ENCODE data around the gene MPRIP.

DNA sequence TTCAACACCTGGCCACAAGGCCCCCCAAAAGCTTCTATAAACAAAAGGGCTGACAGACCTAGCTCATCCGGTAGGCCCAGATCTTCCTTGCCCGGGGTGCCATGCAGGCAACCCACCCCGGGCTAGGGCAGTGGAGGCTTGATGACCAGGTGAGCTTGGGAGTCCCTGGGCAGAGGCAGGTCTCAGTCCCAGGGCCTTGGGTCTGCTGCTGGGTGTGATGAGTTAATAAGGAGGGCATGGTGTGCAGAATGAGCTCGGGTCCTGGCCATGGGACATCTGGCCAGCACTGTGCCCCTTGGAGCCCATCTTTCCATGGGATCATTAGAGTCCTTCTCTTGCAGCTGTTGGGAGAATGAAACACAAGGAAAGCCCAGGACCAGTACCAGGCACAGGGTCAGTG, 20.2 kb upstream of the MPRIP start:
- TF ChIP-seq CTCF (tag by site-specific recombination; IDR thresholded peaks at IDR 0.05) (no peak), MZF1 (tag by site-specific recombination; IDR thresholded peaks at IDR 0.05; ENCODE audit: borderline replicate concordance) (no peak), ZNF623 (tag by site-specific recombination; IDR thresholded peaks at IDR 0.05) (no peak), ZNF239 (tag by site-specific recombination; IDR thresholded peaks at IDR 0.05) (no peak), ZNF513 (tag by site-specific recombination; IDR thresholded peaks at IDR 0.05) (no peak), ZNF561 (tag by site-specific recombination; IDR thresholded peaks at IDR 0.05; ENCODE audit: borderline replicate concordance) (no peak), ZNF776 (tag by site-specific recombination; IDR thresholded peaks at IDR 0.05; ENCODE audit: borderline replicate concordance) (no peak)
- TF ChIP-seq, protein P1, sequence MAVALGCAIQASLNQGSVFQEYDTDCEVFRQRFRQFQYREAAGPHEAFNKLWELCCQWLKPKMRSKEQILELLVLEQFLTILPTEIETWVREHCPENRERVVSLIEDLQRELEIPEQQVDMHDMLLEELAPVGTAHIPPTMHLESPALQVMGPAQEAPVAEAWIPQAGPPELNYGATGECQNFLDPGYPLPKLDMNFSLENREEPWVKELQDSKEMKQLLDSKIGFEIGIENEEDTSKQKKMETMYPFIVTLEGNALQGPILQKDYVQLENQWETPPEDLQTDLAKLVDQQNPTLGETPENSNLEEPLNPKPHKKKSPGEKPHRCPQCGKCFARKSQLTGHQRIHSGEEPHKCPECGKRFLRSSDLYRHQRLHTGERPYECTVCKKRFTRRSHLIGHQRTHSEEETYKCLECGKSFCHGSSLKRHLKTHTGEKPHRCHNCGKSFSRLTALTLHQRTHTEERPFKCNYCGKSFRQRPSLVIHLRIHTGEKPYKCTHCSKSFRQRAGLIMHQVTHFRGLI (tag by site-specific recombination; IDR thresholded peaks at IDR 0.05), result no peak
